DMS114 treated with DMSO at 0.1 percent for 48 hours (cell line): ENCODE measurements around the gene SPATA24.
"Not testable (repeated sequence)": the region's sequence is repeated elsewhere in the genome, so short reads cannot be mapped to it uniquely, and the experiment has no call there.

Experiments
- DNase-seq: peaks from one replicate; lab custom pipeline; 2025; ENCODE audit not compliant: unreplicated experiment; lab: John Stamatoyannopoulos, UW

The SPATA24 gene

GRCh38 chr5:139354186-139354585 lies 49.7 kb downstream of the SPATA24 start:
- DNase-seq, result no peak

- not testable (repeated sequence) for DNase-seq
These were observed 56.0 kb downstream of the SPATA24 start for GRCh38 chr5:139347863-139348262.
